Measurements from ENCODE around the gene TRIM10. TPM values are rescaled to one million over a fixed set of nuclear protein-coding genes. Genes with fewer than 3 reads are reported as not detected.
A peak's percentile ranks its signal among the peaks of the same experiment; 100 is the strongest.

Gene TRIM10
- total RNA-seq, 3 donors from 2014 or later: 3.9 to 7.8 (median 5.3) TPM

GRCh38 chr6:30154061-30154460, 7.0 kb downstream of the TRIM10 start:
- Histone ChIP-seq H3K4me1 (ENCODE audit: low read depth) (peaks cover 13% of the 10 kb centered on the region), H3K4me3 (no peak overlapping the region), H3K36me3 (ENCODE audit: low read depth) (no peaks in the 10 kb centered on the region), H3K9me3 (no peaks in the 10 kb centered on the region)
- ATAC-seq: no peak
- intact Hi-C loops (cut with DNase I, micrococcal nuclease): no loop called here
- TF ChIP-seq CTCF (IDR thresholded peaks at IDR 0.05): no peak
- no peak for DNase-seq

- H3K36me3 ChIP-seq (ENCODE audit: low read depth): no peaks in the 10 kb centered on the region
- no peaks in the 10 kb centered on the region for H3K9me3 ChIP-seq
- DNase-seq: no peak
- no peak for ATAC-seq
- no peak overlapping the region for H3K4me3 ChIP-seq
- intact Hi-C loops (cut with DNase I, micrococcal nuclease): no loop called here
- no peak for TF ChIP-seq CTCF (IDR thresholded peaks at IDR 0.05)
- H3K4me1 ChIP-seq (ENCODE audit: low read depth): peaks cover 13% of the 10 kb centered on the region
These were observed 8.0 kb downstream of the TRIM10 start for GRCh38 chr6:30152910-30153610.

- H3K36me3 ChIP-seq (ENCODE audit: low read depth): no peaks in the 10 kb centered on the region
- no peak overlapping the region for H3K4me3 ChIP-seq
- H3K9me3 ChIP-seq: no peaks in the 10 kb centered on the region
- no peak for DNase-seq
- peaks cover 11% of the 10 kb centered on the region for H3K4me1 ChIP-seq (ENCODE audit: low read depth)
- intact Hi-C loops (cut with DNase I, micrococcal nuclease): no loop called here
- no peak for TF ChIP-seq CTCF (IDR thresholded peaks at IDR 0.05)
- ATAC-seq: peak; percentile 12
These were observed 8.9 kb downstream of the TRIM10 start for GRCh38 chr6:30152016-30152673.

GRCh38 chr6:30151580-30151979, 9.4 kb downstream of the TRIM10 start:
- no peak overlapping the region for H3K4me3 ChIP-seq
- intact Hi-C loops (cut with DNase I, micrococcal nuclease): no loop called here
- no peaks in the 10 kb centered on the region for H3K9me3 ChIP-seq
- H3K36me3 ChIP-seq (ENCODE audit: low read depth): no peaks in the 10 kb centered on the region
- DNase-seq (no peak), ATAC-seq (no peak)
- TF ChIP-seq CTCF (IDR thresholded peaks at IDR 0.05): no peak
- peaks cover 6% of the 10 kb centered on the region for H3K4me1 ChIP-seq (ENCODE audit: low read depth)

- intact Hi-C loops (cut with DNase I, micrococcal nuclease): no loop called here
- ATAC-seq (no peak), DNase-seq (no peak)
- no peak for TF ChIP-seq CTCF (IDR thresholded peaks at IDR 0.05)
- Histone ChIP-seq H3K9me3 (no peaks in the 10 kb centered on the region), H3K36me3 (ENCODE audit: low read depth) (no peaks in the 10 kb centered on the region), H3K4me3 (no peak overlapping the region), H3K4me1 (ENCODE audit: low read depth) (peaks cover 4% of the 10 kb centered on the region)
These were observed 10.2 kb downstream of the TRIM10 start for GRCh38 chr6:30150671-30151395.
